ENCODE results near the gene MOGAT3.
A peak's percentile ranks its signal among the peaks of the same experiment; 100 is the strongest.

Gene MOGAT3

DNA sequence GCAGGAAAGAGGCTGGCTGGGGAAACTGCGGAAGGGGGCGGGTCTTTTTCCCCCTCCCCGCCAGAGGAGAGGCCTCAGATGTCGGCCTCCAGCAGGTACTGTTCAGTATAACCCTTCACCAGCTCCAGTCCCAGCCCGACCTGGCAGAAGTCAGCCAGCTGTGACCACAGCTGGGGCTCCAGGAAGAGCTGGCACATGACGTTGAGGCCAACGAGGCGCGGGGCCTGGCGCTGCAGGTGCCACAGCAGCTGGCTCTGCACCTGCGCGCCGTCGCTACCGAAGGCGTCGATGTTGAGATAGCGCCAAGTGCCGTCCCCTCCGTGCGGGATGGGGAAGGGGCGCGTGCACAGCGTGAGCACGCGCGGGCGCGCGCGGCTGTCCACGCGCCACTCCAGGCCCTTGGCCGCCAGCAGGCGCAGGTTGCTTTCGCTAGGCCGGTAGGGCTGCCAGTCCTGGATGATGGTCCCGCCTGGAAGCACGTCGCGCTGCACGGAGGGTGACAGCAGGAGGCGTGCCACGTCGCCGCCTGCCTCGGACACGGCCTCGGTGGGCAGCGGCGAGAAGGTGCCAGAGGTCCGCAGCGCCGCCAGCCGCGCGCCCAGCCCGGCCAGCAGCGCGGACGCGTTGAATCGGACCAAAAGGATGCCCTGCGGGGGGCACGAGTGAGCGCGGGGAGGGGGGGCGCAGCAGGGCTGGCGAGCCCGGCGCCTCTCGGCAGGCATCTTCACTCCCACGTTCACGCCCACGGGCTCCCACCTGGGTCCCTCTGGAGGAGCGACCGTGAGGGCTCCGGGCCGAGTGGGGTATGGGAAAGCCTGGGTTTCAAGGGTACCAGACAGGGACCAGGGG lies 28.6 kb downstream of the MOGAT3 start:
- DNase-seq: peak in 1 of 5 experiments; percentile 50

- DNase-seq: no peak
Measured at GRCh38 chr7:101171442-101171837, 29.4 kb downstream of the MOGAT3 start.

DNA sequence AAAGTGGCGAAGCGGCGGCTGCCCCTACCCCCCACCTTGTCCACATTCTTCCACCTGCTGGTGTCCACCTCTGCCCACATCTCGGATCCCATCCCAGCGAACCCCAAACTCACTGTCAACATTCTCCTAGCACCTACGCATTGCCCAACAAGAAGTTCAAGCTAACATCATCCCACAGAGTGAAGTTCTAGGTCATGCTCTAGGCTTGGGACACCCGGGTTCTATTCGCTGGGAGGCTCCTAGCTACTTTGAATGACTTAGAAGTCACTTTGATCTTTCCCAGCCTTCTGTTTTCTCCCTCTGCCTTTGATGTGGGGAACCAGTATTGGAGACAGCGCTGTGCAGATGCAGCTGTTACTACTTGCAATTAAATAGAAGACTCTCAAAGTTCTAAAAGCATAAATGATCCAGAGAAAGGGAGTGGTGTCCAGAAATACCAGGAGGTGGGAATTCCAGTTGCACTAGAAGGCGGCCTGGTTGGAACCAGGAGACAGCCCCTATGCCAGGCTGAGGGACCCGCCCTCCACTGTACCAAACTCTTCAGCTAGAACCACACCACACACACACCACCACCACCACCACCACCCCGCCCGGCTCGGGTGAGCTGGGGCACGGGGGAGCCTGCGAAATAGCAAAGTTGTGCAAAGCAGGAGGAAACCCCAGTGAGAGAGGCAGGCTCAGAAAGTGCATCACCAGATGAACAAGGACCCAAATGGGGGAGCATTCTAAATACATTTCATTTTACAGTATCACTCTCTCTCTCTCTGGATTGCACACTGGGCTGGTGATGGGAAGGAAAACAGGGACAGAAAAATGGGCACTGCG lies 30.0 kb downstream of the MOGAT3 start:
- peak in 1 of 5 experiments; percentile 33 for DNase-seq

- DNase-seq: peak; percentile 61 to 74 (median 69)
Measured at GRCh38 chr7:101169838-101170551, 30.8 kb downstream of the MOGAT3 start.

- DNase-seq: no peak
Measured at GRCh38 chr7:101169110-101169837, 31.6 kb downstream of the MOGAT3 start.

- no peak for DNase-seq
Measured at GRCh38 chr7:101168412-101169049, 32.3 kb downstream of the MOGAT3 start.

- no peak for DNase-seq
Measured at GRCh38 chr7:101167645-101168411, 33.0 kb downstream of the MOGAT3 start.

- no peak for DNase-seq
Measured at GRCh38 chr7:101166909-101167644, 33.8 kb downstream of the MOGAT3 start.

- DNase-seq: no peak
Measured at GRCh38 chr7:101166648-101166908, 34.3 kb downstream of the MOGAT3 start.

DNA sequence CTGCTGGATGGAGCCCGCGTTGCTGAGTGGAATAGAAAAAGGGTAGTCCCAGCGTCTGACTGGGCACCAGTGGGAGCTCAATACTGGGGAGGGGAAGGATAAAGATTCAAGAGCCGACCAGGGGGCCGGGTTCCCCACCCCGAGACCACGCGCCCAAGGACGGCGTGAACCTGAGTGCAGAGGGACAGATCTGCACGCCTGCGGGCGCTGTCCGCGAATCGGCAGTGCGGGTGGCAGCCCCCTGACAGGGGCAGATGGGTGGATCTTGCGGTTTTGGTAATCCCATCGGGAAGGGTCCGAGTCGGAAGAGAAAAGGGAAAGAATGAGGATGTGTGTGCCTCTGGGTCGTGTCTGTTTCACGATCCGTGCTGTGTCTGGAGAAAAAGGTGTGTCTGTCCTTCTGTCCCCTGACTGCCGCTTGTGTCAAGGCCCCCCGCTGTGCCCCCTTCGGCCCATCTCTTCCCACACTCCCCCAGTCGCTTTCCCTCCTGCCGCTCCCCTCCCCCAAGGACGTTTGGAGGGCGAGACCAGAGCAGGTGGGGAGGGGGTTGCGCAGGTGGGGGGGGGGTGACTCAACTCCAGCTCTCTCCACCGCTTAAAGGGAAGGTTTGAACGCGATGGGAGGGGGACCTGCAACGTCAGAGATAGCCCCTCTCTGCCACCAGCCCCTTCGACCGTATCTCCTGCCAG lies 34.7 kb downstream of the MOGAT3 start:
- no peak for DNase-seq

GRCh38 chr7:101165075-101165957 lies 35.5 kb downstream of the MOGAT3 start, which contains the start of gene VGF:
VGF (minus strand) TSS chr7:101165569; CDS start chr7:101164843, 726 bp downstream.
- DNase-seq: peak; percentile 83 to 95 (median 86)

DNA sequence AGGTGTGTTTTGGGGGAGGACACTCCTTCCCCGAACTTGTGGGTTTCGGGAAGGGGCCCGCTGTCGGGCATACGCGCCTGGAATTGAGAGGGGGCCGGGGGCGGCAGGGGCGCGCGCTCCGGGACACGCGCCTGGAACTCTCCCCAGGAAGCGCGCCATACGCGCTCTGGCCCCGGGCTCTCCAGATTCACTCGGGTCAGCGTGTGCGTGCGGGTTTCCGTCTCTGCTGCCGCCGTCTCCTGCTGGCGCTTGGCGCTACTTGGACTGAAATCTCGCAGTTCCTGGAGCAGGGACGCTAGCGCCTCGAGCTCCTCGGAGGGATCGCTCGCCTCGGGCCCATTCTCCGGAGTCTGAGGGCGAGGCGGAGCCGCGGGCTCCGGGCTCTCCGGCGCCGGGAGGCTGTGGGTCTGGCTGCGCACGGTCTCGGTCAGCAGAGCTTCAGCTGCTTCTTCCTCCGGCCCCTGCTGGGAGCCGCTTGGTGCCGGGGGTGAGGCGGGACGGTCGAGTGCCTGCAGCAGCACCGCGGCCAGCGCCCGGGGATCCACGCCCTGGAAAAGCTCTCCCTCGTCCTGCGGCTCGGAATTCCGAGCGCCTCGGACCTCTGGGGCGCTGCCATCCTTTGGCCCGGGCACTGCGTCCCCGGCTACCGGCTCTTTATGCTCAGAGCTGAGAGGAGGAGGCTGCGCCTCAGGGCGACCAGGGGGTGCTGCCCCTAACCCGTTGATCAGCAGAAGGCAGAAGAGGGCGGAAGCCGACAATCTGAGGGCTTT lies 36.6 kb downstream of the MOGAT3 start:
- no peak for DNase-seq

- peak in 1 of 5 experiments; percentile 48 for DNase-seq
Measured at GRCh38 chr7:101163279-101164070, 37.4 kb downstream of the MOGAT3 start.

- peak in 1 of 5 experiments; percentile 29 for DNase-seq
Measured at GRCh38 chr7:101162551-101163278, 38.1 kb downstream of the MOGAT3 start.

GRCh38 chr7:101161692-101162471 lies 39.0 kb downstream of the MOGAT3 start:
- DNase-seq: no peak

Measured in T-helper 2 cell (primary cell).